NCI-H2196 (cell line): Measurements from ENCODE around the gene PTPRF.

Experiments used
- DNase-seq: peaks from one replicate; lab custom pipeline; 2025; ENCODE audit not compliant: unreplicated experiment; lab: John Stamatoyannopoulos, UW

PTPRF gene

DNA sequence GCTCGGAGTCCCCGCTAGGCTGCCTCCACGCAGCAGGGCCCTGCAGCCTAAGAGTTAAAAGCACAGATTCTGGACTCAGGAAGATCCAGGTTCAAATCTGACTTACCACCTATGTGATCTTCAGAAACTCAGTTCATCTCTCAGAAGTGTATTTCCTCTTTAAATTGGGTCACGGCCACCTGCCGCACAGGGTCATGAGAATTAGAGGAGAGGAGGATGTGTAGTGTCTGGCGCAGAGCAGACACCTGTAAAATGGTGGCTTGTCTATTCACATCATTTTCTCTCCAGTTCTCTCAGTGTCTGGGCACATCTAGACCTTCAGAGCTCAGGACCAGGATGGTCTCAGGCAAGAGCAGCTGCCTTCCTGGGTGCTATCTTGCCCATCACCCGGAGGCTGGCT is 45.8 kb downstream of the PTPRF start:
- DNase-seq, result no peak

DNA sequence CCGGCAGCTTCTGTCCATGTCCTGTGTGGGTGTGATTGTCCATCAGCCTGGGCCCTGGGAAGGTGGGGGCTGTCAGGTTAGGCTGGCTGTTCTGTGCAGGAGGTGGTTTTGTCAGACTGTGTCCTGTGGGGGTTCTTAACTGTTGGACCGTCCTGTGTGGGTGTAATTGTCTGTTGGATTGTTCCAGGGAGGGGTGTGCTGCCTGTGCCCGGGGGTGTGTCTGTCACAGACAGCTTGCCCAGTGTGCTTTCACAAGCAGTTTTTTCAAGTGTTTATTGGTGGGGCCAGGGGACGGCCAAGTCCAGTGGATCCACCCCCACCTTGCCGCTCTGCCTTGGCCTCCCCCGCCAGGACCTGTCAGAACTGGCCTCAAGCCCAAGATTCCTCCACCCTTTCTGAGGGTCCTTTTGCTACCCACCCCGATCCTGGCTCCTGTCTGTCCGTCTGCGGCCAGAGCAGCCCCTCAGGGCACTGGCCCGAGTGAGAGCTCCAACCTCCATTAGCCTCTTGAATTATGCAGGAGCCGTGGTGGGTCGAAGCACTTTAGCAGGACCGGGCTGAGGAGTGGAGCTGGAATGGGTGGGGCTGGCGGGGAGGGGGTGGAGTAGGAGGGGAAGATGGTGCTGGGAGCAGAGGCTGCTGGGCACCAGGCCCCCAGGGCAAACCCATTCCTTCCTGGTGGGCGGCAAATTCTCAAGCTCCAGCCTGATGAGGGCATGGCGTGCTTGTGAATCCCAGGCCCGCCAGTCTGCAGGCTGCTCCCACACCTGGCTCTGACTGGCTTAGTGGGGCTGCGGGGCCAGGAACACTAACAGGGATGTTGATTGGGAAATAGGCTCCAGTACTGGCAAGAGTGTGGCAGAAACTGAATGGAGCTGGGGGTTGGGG is 47.2 kb downstream of the PTPRF start:
- DNase-seq, result no peak

DNA sequence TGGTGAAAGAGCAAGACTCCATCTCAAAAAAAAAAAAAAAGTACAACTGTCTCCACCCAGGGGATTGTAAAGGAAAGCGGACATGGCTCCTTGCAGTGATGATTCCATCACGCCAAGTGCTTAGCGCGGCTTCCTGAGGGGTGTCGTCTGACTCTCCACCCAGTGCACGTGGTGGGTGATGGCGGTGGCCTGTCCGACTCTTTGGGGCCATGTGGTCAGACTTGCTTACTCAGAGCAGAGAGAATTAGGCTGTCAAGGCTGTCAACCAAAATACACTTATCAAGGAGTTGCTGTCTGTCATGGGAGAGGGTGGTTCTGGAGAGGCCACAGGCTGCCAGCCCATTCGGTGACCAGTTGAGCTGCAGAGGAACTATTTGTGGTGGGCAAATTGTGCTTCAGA is 49.4 kb downstream of the PTPRF start:
- no peak for DNase-seq

DNA sequence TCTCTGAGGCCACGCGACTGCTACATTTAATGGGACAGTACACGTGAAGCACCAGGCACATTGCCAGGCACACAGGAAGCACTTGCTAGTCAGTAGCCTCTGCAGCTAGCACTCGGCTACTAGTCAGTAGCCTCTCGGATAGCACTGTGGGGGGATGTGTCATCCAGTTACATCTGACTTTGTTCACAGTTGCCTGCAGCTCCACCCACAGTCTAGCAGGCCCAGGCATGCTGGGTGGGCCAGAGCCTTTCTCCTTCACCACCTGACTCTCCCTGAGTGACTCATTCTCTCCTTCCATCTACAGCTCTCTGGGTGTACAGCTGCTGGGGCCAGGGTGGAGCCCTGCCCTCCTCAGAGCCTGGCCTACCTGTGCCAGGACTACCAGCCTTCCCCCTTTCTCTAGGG is 51.5 kb downstream of the PTPRF start:
- DNase-seq, result peak; percentile 93

DNA sequence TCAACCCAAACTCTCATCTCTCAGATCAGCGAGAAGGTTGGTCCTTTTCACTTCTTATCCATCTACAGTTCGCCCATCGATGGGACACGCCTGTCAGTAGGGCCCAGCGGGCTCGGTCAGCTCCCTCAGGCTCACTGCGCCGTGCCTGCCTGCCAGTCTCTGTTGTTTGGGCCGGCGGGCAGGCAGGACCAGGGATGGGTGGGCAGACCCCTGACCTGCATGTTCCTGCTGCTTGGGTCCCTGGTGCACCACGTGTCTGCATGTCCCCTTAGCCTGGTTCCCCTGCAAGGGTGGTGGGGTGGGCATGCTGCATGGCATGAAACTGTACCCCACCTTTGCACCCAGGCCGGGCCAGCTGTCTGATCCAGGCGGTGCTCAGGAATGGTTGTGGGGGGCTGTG is 52.4 kb downstream of the PTPRF start:
- no peak for DNase-seq

DNA sequence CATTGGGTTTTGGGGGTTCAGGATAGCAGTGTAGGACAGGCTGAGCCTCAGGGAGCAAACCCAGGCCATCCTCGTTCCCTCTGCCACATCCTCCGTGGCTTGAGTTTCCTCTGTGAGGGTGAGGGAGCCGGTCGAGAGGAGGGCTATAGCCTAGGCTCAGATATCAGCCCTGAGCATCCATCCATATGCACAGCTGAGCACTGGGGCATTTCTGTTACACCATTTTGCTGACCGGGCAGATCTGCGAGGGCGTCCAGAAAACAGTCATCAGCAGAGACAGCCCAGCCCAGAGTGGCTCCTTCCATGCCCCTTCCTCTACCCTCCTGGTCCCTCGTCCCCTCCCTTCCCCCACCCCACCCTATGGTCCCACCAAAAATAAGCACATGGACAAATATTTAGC is 53.5 kb downstream of the PTPRF start:
- DNase-seq, result no peak

DNA sequence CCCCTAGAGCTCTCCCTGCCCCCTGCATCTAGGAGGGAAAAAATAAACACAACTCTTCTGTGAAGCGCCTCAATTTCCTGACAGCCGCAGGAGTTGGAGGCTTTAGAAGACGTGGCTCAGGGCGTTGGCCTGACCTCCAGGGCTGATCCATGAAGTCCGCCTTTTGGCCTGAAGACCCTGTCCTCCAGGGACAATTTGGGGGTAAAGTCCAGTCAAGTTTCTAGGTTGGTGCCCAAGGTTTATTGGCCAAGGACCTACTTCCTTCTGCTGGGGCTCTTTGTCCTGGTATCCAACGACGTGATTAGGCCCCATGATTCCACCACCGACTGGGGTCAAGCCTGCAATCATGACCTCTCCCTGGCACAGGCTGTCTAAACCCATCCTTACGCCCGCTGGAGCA is 54.9 kb downstream of the PTPRF start:
- DNase-seq, result no peak

DNA sequence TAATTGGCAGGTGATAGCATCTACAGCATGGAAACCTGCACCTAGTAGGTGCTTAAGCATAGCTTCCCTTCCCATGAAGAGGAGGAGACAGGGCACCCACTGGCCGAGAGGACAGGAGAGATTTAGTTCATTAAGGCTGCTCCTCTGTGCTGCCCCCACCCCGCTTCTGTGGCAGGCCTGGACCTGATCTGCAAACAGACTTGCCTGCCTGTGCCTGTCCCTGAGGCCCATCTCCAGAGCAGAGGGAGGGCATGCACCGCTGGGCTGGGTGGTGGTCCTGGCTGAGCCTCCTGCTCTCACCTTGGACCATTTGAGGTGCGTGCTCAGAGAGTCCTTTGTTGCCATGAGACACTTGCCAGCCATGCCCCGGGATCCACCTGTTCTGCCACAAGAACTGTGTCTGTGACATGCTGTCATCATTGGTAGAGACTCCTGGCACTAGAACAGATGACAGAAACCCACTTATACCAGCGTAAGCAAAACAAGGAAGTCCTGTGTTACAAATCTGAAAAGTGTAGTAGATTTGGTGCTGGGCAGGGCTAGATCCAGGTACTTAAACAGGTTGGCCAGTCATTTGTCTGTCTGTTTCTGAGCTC is 55.6 kb downstream of the PTPRF start:
- DNase-seq, result peak; percentile 43

DNA sequence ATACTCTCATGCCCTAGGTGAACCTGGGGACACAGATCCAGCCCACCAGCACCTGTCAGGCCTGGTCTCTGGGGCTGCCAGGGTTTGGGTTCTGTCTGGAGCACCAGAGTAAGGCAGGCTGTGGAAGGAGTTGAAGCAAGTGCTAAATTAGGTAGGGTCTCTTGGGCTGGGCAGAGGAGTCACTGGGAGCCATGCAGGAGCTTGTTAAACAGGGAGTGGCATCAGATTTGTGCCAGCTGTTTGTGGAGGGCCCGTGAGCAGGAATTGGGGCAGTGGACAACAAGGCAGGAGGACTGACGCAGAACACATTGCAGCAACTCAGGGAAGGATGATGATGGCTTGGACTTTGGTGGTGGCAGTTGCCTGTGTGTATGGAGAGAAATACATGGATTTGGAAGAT is 56.3 kb downstream of the PTPRF start:
- DNase-seq, result no peak

DNA sequence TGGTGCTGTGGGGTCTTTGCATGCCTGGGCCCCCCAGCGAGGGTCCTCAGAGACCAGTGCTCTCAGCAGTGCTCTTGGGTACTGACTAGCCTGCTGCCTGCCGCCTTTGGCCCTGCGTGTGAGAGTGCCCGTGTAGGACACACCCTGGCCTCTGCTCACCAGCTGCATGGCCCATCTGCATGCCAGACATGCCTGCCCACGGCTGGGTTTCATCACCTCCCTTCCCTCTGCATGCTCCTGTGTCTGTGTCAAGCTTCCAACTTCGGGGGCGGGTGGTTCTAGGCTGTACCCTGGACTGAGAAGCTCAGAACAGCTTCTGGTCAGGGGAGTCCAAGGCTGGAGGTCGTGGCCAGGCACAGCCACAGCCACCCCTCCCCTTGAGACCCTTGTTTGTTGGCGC is 56.9 kb downstream of the PTPRF start:
- no peak for DNase-seq

DNA sequence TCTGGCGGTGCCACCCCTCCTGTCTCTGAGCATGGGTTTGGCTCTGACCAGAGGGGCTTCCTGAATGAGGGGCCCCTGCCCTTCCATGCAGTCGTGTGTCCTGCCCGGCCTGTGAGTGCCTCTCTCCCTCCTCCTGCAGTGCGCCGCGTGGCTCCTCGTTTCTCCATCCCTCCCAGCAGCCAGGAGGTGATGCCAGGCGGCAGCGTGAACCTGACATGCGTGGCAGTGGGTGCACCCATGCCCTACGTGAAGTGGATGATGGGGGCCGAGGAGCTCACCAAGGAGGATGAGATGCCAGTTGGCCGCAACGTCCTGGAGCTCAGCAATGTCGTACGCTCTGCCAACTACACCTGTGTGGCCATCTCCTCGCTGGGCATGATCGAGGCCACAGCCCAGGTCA is 57.9 kb downstream of the PTPRF start:
- no peak for DNase-seq

DNA sequence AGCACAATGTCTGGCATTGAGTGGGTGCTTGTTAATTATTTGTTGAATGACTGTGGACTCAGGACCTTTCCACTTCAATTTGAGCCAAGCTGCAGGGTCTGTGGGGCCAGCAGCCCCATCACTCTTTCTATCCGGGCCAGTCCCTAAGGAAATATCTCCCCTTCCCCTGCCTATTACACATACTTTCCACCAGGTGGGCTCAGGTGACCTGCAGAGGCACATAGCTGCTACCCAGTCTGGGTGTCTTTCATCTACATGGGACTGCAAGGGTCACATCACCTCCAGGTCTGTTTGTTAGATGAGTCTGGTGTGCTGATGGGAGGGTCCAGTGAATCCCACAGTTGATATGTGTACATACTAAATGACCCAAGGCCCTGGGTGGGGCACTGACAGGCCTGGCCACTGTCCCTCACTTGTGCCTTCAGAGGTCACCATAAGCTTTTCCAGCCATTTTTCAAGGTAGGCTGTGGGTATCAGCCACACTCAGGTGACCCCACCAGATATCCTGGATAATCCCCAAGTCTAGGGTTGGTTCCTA is 59.8 kb downstream of the PTPRF start:
- DNase-seq, result no peak

DNA sequence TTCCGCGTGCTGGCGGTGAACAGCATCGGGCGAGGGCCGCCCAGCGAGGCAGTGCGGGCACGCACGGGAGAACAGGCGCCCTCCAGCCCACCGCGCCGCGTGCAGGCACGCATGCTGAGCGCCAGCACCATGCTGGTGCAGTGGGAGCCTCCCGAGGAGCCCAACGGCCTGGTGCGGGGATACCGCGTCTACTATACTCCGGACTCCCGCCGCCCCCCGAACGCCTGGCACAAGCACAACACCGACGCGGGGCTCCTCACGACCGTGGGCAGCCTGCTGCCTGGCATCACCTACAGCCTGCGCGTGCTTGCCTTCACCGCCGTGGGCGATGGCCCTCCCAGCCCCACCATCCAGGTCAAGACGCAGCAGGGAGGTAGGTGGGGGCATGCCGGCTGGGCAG is 60.5 kb downstream of the PTPRF start:
- DNase-seq, result no peak

DNA sequence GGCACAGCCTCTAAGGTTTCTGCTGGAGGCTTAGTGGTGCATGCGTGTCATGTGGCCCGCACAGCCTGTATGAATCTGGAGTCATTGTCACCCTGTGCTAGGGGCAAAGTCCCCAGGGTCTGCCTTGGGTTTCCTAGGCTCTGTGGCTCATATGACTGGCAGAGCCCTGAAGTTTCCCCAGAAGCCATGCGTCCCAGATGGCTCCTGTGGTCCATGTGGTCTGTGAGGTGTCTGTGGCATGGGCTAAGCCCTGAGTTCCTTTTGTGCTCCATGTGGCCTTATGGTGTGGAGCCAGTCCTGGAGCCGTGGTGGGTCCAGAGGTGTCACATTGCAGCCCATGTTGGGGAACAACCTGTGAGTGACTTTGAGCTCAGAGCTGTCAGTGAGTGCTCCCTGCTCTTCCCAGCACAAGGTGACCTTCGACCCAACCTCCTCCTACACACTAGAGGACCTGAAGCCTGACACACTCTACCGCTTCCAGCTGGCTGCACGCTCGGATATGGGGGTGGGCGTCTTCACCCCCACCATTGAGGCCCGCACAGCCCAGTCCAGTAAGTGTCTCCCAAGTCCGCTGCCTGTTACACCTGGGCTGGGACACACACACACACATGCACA is 61.5 kb downstream of the PTPRF start:
- DNase-seq, result no peak

DNA sequence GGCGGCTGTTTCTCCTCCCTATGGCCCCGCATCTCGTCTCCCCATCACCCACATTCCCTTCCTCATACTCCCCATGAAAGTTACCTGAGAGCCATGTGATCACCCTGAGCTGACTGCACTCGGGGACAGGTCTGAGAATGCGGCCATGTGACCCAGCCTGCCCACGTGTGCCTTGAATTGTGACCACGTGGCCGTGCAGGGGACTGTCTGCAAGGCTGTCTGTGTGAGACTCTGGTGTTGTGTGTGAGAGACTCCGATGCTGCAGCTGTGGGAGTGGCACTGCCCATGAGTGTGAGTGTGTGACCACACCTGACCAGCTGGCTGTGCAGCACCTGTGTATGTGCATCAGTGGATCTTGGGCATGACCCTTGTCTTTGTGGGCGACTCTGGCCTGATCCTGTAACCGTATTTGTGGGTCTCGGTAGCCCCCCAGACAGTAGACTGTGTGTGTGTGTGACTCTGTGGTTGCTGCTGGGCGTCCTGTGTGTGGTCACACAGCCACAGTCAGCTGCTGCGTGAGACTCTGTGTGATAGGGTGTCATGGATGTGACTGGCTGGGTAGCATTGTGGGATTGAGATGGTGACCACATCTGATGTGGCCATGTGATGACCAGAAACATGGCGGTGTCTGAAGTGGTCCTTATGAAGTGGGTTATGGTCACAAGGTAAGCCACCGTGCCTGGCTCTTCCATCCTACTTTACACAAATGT is 62.4 kb downstream of the PTPRF start:
- no peak for DNase-seq

DNA sequence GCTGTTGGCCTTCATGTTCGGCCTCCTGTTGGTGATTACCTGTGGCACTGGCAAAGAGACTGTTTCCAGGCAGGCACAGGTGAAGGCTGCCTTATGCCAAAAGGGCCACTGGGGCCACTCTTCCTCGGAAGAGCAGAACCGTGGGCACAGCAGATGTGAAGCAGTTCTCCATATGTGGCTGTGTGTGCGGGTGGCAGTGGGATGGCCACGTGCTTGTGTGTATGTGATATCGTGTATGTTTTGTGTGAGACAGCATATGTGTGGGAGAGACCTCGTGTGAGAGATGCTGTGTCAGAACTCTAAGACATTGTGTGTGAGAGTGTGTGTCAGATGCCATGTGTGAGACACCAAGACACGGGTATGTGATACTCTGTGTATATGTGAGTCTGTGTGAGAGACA is 65.9 kb downstream of the PTPRF start:
- no peak for DNase-seq

DNA sequence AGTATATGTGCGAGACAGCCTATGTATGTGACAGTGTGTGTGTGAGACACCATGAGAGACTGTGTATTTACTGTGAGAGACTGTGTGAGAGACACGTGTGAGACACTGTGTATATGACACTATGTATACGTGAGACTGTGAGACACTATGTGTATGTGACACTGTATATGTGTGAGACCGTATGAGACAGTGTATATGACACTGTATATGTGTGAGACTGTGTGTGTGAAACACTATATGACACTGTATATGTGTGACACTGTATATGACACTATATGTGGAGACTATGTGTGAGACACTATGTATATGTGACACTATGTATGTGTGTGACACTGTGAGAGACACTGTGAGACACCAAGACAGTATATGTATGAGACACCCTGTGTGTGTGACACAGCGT is 66.3 kb downstream of the PTPRF start:
- DNase-seq, result no peak

DNA sequence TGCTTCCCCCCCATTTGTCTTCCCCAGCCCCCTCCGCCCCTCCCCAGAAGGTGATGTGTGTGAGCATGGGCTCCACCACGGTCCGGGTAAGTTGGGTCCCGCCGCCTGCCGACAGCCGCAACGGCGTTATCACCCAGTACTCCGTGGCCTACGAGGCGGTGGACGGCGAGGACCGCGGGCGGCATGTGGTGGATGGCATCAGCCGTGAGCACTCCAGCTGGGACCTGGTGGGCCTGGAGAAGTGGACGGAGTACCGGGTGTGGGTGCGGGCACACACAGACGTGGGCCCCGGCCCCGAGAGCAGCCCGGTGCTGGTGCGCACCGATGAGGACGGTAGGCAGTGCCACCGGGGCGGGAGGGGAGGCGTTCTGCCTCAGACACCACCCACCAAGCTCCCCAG is 67.0 kb downstream of the PTPRF start:
- no peak for DNase-seq

DNA sequence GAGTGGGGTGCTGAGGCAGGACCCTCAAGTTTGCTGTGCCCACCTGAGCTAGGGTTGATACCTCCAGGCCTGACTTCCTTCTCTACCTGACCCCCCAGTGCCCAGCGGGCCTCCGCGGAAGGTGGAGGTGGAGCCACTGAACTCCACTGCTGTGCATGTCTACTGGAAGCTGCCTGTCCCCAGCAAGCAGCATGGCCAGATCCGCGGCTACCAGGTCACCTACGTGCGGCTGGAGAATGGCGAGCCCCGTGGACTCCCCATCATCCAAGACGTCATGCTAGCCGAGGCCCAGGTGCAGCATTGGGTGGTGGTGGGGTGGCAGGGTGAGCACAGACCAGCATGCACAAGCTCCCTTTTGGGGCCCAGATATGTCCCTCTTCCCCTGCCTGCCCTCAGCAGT is 67.9 kb downstream of the PTPRF start:
- no peak for DNase-seq

DNA sequence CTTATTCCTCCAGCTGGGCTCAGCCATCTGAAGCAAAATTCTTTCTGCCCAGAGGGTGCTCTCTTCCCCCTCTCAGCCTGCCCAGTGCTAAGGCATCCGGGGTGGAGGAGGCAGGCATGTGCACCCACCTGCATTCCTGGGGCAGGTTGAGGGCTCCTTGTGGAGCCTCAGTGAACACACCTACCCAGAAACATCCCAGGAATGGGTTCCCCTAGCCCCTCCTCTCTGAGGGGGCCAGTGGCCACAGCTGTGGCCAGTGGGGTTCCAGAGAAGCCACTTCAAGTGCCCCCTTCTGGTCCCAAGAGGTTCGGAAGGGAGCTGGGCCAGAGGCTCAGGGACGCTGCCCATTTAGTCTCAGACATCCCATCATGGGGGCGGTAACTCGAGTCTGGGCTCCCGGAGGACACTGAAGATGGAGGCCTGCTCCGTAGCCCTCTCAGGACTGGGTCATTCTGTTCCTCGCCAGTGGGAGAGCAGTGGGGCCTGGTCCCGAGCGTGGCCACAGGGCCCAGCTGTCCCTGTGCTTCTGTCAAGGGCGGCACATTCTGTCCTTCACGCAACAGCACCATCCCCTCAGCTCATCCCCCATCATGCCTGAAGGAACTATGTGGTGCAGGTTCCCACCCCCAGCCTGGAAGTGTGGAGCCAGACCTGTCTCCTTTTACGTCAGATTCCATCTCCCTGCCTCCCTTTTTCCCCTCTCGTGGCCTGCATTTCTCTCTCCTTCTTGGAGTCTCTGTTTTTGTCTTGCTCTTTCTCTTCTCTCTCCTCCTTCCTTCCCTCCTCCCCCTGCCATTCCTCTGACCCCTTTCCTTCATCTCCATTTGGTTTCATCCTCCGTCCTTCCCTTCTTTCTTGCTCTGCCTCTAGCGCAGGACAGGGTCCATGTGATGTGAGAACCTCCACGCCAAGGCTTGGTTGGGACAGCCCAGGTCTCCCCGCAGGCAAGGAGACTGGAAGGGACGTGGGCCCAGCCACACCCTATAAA is 69.6 kb downstream of the PTPRF start:
- DNase-seq, result no peak
